ENCODE data around the gene PDE3A. TPM values are rescaled to one million over a fixed set of nuclear protein-coding genes. Genes with fewer than 3 reads are reported as not detected.
A peak's percentile ranks its signal among the peaks of the same experiment; 100 is the strongest.

PDE3A gene
- total RNA-seq, 1 donor from 2014 or later: 12.0 TPM

GRCh38 chr12:20361416-20361815 lies 6.9 kb upstream of the PDE3A start:
- Mint-ChIP-seq H3K9me3 (no peaks in the 10 kb centered on the region), H3K36me3 (no peaks in the 10 kb centered on the region), H3K4me1 (peaks cover 2% of the 10 kb centered on the region), H3K4me3 (no peak overlapping the region), H3K27ac (no peak overlapping the region), H3K27me3 (ENCODE audit: low read depth) (peaks cover 11% of the 10 kb centered on the region)
- TF ChIP-seq CTCF (IDR thresholded peaks at IDR 0.05; ENCODE audit: unreplicated experiment): no peak
- DNase-seq (ENCODE audit: low spot score in 2 of 2, unreplicated experiment in 2 of 2): no peak

- no peaks in the 10 kb centered on the region for H3K36me3 Mint-ChIP-seq
- H3K27ac Mint-ChIP-seq: no peak overlapping the region
- DNase-seq (ENCODE audit: low spot score in 2 of 2, unreplicated experiment in 2 of 2): no peak
- no peak for TF ChIP-seq CTCF (IDR thresholded peaks at IDR 0.05; ENCODE audit: unreplicated experiment)
- H3K27me3 Mint-ChIP-seq (ENCODE audit: low read depth): peaks cover 9% of the 10 kb centered on the region
- H3K9me3 Mint-ChIP-seq: no peaks in the 10 kb centered on the region
- H3K4me3 Mint-ChIP-seq: no peak overlapping the region
- H3K4me1 Mint-ChIP-seq: peaks cover 18% of the 10 kb centered on the region
These were observed 3.8 kb upstream of the PDE3A start for GRCh38 chr12:20364501-20364900.

- Mint-ChIP-seq H3K36me3 (no peaks in the 10 kb centered on the region), H3K27ac (peak overlapping the region; percentile 96), H3K27me3 (ENCODE audit: low read depth) (peaks cover 21% of the 10 kb centered on the region), H3K4me1 (peaks cover 34% of the 10 kb centered on the region), H3K4me3 (peak overlapping the region; percentile 95), H3K9me3 (no peaks in the 10 kb centered on the region)
- TF ChIP-seq CTCF (IDR thresholded peaks at IDR 0.05; ENCODE audit: unreplicated experiment): no peak
- no peak for DNase-seq (ENCODE audit: low spot score in 2 of 2, unreplicated experiment in 2 of 2)
These were observed 1.4 kb upstream of the PDE3A start for GRCh38 chr12:20366776-20367409.

- Mint-ChIP-seq H3K27me3 (ENCODE audit: low read depth) (peaks cover 24% of the 10 kb centered on the region), H3K36me3 (no peaks in the 10 kb centered on the region), H3K27ac (peak overlapping the region; percentile 96), H3K4me1 (peaks cover 37% of the 10 kb centered on the region), H3K9me3 (no peaks in the 10 kb centered on the region), H3K4me3 (peak overlapping the region; percentile 95)
- DNase-seq (ENCODE audit: low spot score in 2 of 2, unreplicated experiment in 2 of 2): no peak
- no peak for TF ChIP-seq CTCF (IDR thresholded peaks at IDR 0.05; ENCODE audit: unreplicated experiment)
These were observed 689 bp upstream of the PDE3A start for GRCh38 chr12:20367583-20368113.

GRCh38 chr12:20368651-20369304 lies 441 bp downstream of the PDE3A start:
- no peak for TF ChIP-seq CTCF (IDR thresholded peaks at IDR 0.05; ENCODE audit: unreplicated experiment)
- peaks cover 37% of the 10 kb centered on the region for H3K4me1 Mint-ChIP-seq
- H3K36me3 Mint-ChIP-seq: no peaks in the 10 kb centered on the region
- DNase-seq (ENCODE audit: low spot score in 2 of 2, unreplicated experiment in 2 of 2): peak; percentile 20 to 59
- H3K27me3 Mint-ChIP-seq (ENCODE audit: low read depth): peaks cover 32% of the 10 kb centered on the region
- H3K4me3 Mint-ChIP-seq: peak overlapping the region; percentile 95
- H3K27ac Mint-ChIP-seq: peak overlapping the region; percentile 96
- no peaks in the 10 kb centered on the region for H3K9me3 Mint-ChIP-seq

Measured in mesothelial cell of epicardium (in vitro differentiated cells).